GM19043 (cell line): ENCODE results near the gene GAS2.
A peak's percentile ranks its signal among the peaks of the same experiment; 100 is the strongest.

ENCODE experiments used
- ATAC-seq: cut with Tn5 transposase; IDR thresholded peaks from one replicate; pipeline ENCODE4 v1.9.1; 2021; ENCODE audit warnings: low read depth; ENCODE audit not compliant: unreplicated experiment

The GAS2 gene

GRCh38 chr11:22720457-22720856 is 54.0 kb downstream of the GAS2 start:
- ATAC-seq, result no peak

- no peak for ATAC-seq
These were observed 56.9 kb downstream of the GAS2 start for GRCh38 chr11:22723274-22723673.

GRCh38 chr11:22725079-22725478 is 58.7 kb downstream of the GAS2 start:
- no peak for ATAC-seq

DNA sequence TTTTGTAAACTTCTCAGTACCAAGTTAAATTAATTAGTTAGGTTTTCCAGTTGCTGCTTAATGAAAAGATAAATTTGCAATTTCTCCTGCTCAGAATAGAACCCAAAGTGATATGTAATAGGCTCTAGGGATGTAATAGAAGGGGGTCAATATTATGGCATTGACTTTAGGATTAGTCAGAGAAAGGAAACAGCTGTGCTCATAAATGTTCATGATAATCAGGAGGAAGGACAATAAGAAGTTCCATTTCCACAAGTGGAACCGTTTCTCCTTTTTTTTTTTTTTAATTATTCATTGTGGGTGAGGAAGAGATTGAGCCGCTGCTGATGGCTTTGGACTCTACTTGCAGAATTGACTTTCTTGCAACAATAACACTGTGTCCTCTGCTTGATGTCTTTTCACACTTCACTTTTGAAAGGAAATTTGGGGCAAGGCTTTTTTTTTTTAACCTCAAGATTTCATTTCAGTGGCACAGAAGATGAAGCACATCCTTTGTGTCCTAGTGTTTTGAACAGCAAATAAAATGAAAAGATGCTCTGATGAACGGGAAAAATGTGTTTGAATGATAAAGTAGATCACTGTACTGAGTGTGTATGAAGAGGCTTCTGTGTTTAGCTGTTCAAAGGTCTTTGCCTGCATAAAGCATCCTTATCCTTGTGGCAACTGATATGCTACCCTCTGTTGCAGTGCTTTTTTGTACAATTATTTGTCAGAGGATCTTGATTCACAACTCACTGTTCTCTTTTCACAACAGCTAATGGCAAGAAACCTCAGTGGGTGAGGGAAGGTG is 62.4 kb downstream of the GAS2 start:
- ATAC-seq, result no peak

- ATAC-seq, result no peak
These were observed 63.9 kb downstream of the GAS2 start for GRCh38 chr11:22730319-22730718.

DNA sequence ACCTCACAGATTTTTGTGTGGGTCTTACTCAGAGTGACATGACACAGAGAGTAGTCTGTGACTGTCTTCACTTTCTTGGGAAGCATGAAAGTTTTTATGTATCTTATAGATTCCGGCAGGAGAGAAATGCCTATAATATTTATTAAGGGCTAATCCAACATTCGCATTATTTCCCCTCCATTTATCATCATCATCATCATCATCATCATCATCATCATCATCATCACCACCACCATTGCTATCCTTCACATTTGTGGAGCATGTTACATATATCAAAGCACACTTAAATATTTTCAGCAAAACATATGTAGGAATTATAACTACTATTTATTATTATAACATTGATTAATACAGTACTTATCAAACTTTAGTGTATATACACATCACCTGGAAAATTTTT is 66.2 kb downstream of the GAS2 start:
- no peak for ATAC-seq

DNA sequence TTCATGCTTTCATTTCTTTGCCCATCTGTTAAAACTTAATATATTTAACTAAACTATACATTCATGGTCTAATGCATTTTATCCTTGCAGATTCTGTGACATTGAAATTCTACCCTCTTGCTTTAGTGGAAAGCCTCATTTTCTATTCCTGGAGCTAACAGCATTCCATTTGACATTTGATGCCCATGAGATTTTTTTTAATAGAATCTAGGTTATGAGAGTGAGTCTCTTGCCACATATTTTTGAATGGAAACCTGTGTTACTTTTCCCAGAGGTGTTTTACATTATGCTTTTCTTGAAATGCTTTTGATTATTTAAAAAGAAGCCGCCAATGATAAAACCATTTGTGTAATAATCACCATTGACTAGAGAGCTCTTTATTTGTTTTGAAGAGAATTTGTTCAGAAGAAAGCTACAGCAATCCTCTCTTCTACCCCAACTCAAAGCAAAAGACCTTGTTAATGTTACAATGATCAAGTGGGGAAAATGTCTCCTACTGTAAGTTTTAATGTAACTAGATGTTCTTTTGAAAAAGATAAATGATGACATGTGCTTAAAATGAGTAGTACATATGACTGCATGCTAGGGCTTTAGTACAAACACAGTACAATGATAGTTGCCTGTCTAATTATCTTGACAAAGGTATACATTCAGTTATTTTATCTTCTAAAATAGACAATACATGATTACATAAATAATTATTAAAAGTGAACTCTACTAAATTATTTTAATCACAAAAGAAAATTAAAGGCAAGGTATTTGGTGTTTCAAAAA is 67.3 kb downstream of the GAS2 start:
- no peak for ATAC-seq

GRCh38 chr11:22734628-22735345 is 68.4 kb downstream of the GAS2 start:
- ATAC-seq, result no peak

GRCh38 chr11:22742157-22742613 is 75.8 kb downstream of the GAS2 start:
- no peak for ATAC-seq

- ATAC-seq, result no peak
These were observed 83.1 kb downstream of the GAS2 start for GRCh38 chr11:22749536-22749935.

DNA sequence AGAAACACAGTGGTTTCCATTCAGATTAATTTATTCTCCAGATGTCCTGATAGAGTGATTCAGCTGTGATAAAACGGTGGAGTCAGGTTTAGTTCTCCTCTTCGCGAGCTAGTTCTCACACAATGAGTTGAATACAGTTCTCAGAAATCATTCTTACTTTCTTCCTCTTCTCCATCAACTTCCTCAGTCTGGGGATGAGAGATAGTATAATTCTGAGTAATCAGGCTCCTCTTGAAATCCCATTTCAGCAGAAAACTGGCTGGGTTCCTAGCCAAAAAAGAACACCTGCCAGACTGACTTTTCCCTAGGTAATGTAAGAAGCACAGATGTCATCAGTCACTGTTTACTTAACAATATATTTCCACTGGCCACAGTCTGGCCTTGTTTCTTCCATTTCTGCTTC is 86.5 kb downstream of the GAS2 start:
- peak; percentile 53 for ATAC-seq

DNA sequence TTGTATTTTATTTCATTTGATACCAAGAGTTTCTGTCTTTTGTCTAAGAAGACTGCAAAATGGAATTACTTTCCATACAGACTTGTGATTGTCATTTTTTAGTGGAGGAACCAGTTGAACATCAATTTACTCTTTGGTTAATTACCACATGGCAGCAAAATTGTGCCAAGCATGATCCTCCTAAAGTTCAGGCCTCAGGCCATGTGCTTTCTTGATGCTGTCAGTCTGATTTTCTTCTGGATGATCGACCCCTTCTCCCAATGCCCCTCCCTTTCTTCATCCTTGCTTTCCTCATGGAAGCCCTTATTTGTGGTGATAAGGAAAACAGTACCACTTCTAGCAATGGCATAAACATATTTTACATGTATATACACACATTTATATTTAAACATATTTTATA is 87.0 kb downstream of the GAS2 start:
- no peak for ATAC-seq

GRCh38 chr11:22761066-22761465 is 94.7 kb downstream of the GAS2 start:
- ATAC-seq, result no peak

DNA sequence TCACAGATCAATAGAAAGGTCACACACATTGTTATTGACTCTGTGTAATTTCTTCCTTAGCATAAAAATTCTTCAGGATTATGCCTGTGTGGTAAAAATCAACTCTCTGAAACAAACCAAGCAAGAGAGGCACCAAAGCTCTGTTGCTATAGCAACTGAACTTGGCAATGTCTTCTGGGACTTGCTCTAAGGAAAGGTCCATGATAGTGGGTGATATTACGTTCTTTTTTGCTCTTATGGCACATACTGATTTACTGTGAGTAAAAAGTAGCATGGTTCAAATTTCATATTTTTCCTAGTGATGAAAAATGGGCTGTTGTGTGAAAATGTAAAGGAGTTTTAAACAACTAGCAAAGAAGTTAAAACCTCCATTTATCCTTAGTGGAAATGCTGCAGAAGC is 96.8 kb downstream of the GAS2 start:
- ATAC-seq, result no peak

DNA sequence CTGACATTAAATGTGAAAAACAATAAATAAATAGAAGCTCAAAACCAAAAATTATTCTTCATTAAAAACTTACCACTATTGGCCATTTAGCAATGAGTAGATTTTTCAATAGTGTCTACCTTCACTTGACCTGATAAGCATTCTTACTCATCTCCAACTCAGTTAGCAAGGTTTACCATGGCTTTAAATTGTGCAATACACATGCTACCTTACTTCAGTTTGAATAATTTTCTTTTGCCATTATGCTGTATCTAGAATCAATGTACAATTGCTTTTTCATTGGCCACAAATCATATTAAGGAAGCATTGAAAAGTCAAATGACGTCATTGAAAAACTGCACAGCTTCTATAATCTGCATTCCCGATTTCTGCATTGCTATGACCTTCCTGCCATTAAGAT is 98.3 kb downstream of the GAS2 start:
- ATAC-seq, result no peak

GRCh38 chr11:22768281-22768680 is 101.9 kb downstream of the GAS2 start:
- ATAC-seq, result no peak

DNA sequence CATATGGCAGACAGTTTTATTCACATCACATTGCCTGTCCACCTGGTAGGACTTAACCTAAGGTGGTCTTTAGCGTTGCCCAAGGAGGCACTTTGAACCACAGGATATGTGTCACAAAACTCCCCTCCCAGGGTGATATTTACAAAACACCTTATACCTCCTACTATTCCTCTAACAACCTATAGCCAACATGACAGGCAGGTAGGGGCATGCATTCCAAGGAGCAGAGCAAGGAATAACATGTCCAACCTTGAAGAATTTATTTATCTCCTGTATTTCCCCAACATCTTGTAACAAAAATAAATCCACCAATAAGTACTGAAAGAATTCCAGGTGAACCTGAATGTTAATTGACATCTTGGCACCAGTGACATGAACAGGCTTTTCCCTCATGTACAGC is 102.7 kb downstream of the GAS2 start:
- no peak for ATAC-seq

GRCh38 chr11:22774716-22775115 is 108.3 kb downstream of the GAS2 start:
- peak; percentile 75 for ATAC-seq

GRCh38 chr11:22775248-22775647 is 108.8 kb downstream of the GAS2 start:
- no peak for ATAC-seq

DNA sequence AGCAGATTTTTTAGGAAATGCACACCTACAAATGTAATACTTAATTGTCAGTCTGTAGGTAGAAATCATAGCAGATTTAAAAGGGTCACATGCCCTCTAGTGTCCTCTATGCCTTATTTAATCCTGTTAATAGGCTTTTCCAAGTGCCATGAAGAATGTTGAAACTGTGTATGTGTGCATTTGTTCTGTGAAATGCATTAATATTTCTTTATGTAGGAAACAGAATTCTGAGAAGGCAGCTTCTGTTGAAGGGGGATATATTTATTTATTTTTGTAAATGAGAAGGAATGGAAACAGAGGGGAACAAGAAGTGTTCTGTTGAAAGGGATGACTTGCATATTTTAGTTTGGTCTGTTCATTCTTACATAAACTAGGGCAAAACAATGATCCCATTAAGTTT is 112.2 kb downstream of the GAS2 start:
- no peak for ATAC-seq

- ATAC-seq, result no peak
These were observed 113.4 kb downstream of the GAS2 start for GRCh38 chr11:22779850-22780249.
